Measurements from ENCODE around the gene SOX10.

The SOX10 gene

GRCh38 chr22:38017939-38018885 lies 33.9 kb upstream of the SOX10 start:
- no peak for TF ChIP-seq TAF1 (IDR thresholded peaks at IDR 0.05; ENCODE audit: borderline replicate concordance, insufficient read depth, low read length)
- no peak for TF ChIP-seq POLR2AphosphoS5 (IDR thresholded peaks at IDR 0.05; ENCODE audit: low read depth, low read length)
- TF ChIP-seq FOXP2 (optimal IDR thresholded peaks at IDR 0.05; ENCODE audit: borderline replicate concordance, extremely low read depth, extremely low read length, insufficient read depth): no peak
- TF ChIP-seq SIN3A (IDR thresholded peaks at IDR 0.05; ENCODE audit: borderline replicate concordance, insufficient read depth, low read length): no peak
- no peak for TF ChIP-seq REST (IDR thresholded peaks at IDR 0.05; ENCODE audit: insufficient read depth in 1 of 2, low read depth in 2 of 2, low read length in 2 of 2)

- TF ChIP-seq REST (IDR thresholded peaks at IDR 0.05; ENCODE audit: insufficient read depth in 1 of 2, low read depth in 2 of 2, low read length in 2 of 2) (no peak), FOXP2 (optimal IDR thresholded peaks at IDR 0.05; ENCODE audit: borderline replicate concordance, extremely low read depth, extremely low read length, insufficient read depth) (no peak), SIN3A (IDR thresholded peaks at IDR 0.05; ENCODE audit: borderline replicate concordance, insufficient read depth, low read length) (no peak), POLR2AphosphoS5 (IDR thresholded peaks at IDR 0.05; ENCODE audit: low read depth, low read length) (no peak), TAF1 (IDR thresholded peaks at IDR 0.05; ENCODE audit: borderline replicate concordance, insufficient read depth, low read length) (no peak)
These were observed 33.0 kb upstream of the SOX10 start for GRCh38 chr22:38017272-38017920.

- no peak for TF ChIP-seq REST (IDR thresholded peaks at IDR 0.05; ENCODE audit: insufficient read depth in 1 of 2, low read depth in 2 of 2, low read length in 2 of 2)
- no peak for TF ChIP-seq POLR2AphosphoS5 (IDR thresholded peaks at IDR 0.05; ENCODE audit: low read depth, low read length)
- TF ChIP-seq TAF1 (IDR thresholded peaks at IDR 0.05; ENCODE audit: borderline replicate concordance, insufficient read depth, low read length): no peak
- no peak for TF ChIP-seq SIN3A (IDR thresholded peaks at IDR 0.05; ENCODE audit: borderline replicate concordance, insufficient read depth, low read length)
- TF ChIP-seq FOXP2 (optimal IDR thresholded peaks at IDR 0.05; ENCODE audit: borderline replicate concordance, extremely low read depth, extremely low read length, insufficient read depth): no peak
These were observed 32.1 kb upstream of the SOX10 start for GRCh38 chr22:38016182-38017151.

GRCh38 chr22:38014083-38014482 lies 29.7 kb upstream of the SOX10 start:
- TF ChIP-seq FOXP2 (optimal IDR thresholded peaks at IDR 0.05; ENCODE audit: borderline replicate concordance, extremely low read depth, extremely low read length, insufficient read depth) (no peak), POLR2AphosphoS5 (IDR thresholded peaks at IDR 0.05; ENCODE audit: low read depth, low read length) (no peak), SIN3A (IDR thresholded peaks at IDR 0.05; ENCODE audit: borderline replicate concordance, insufficient read depth, low read length) (no peak), TAF1 (IDR thresholded peaks at IDR 0.05; ENCODE audit: borderline replicate concordance, insufficient read depth, low read length) (no peak), REST (IDR thresholded peaks at IDR 0.05; ENCODE audit: insufficient read depth in 1 of 2, low read depth in 2 of 2, low read length in 2 of 2) (no peak)
